GM12878 (cell line): ENCODE results near the gene NEB. TPM values are rescaled to one million over a fixed set of nuclear protein-coding genes. Genes with fewer than 3 reads are reported as not detected.

ENCODE experiments used
- ATAC-seq: fragments of 200-7000 bp; cut with Tn5 transposase; 3 replicates; pipeline ENCODE4 v1.9.1; 2020; ENCODE audit warnings: mild to moderate bottlenecking, moderate library complexity
- BruUV-seq: library from RNA; stranded (reverse); fragments of 400-500 nt; replicated peaks from 2 replicates; lab custom pipeline; 2021; lab: Mats Ljungman, UMichigan
- CTCF ChIA-PET: fragments of 300-600 bp; sonication (Branson Sonifier 250); formaldehyde crosslinking; extraction: SDS; loops from one replicate; lab custom pipeline; 2021; ENCODE audit warnings: inconsistent platforms; lab: Yijun Ruan, JAX
- POLR2A ChIA-PET: fragments of 350-600 bp; formaldehyde crosslinking; extraction: SDS; loops from one replicate; lab custom pipeline; 2021; ENCODE audit warnings: inconsistent platforms; lab: Charles Lee
- RAD21 ChIA-PET: fragments of 300-600 bp; sonication (Branson Sonifier 250); formaldehyde crosslinking; loops from one replicate; lab custom pipeline; 2023; ENCODE audit warnings: antibody characterized with exemption; ENCODE audit not compliant: unreplicated experiment; lab: Charles Lee
- SMC1A ChIA-PET: fragments of 300-600 bp; sonication (Branson Sonifier 250); formaldehyde crosslinking; loops from one replicate; lab custom pipeline; 2023; ENCODE audit not compliant: unreplicated experiment, uncharacterized antibody; lab: Charles Lee
- DNase-seq: peaks from one replicate; pipeline ENCODE4 v3.0.0-alpha.2; 2011; ENCODE audit warnings: low read depth, low spot score
- FAIRE-seq: peaks from 3 replicates; lab custom pipeline; 2011; peaks lifted over from hg19 to GRCh38; lab: Jason Lieb, UNC
- H2AFZ ChIP-seq: 2 replicates; pipeline ENCODE4 v1.6.0; 2011; ENCODE audit warnings: low read depth, low read length, control low read depth; ENCODE audit not compliant: control insufficient read depth
- H3K27ac ChIP-seq: 2 replicates; pipeline ENCODE4 v1.5.1; 2011; ENCODE audit warnings: control low read depth; ENCODE audit not compliant: control insufficient read depth, insufficient read depth
- H3K27me3 ChIP-seq, 2 experiments: replicated peaks in 1 of 2; 2 replicates each; pipeline versions ENCODE4 v1.6.0 to v1.6.1; 2011; ENCODE audit warnings: low read length in 1 of 2; ENCODE audit not compliant: control insufficient read depth in 2 of 2, insufficient read depth in 2 of 2
- H3K36me3 ChIP-seq, 2 experiments: 2 replicates each; pipeline ENCODE4 v1.5.1; 2011; ENCODE audit warnings: low read length in 1 of 2; ENCODE audit not compliant: control insufficient read depth in 2 of 2, insufficient read depth in 2 of 2
- H3K4me1 ChIP-seq: 2 replicates; pipeline ENCODE4 v1.6.1; 2011; ENCODE audit warnings: mild to moderate bottlenecking, low read length, moderate library complexity, mixed read lengths; ENCODE audit not compliant: control insufficient read depth, insufficient read depth
- H3K4me2 ChIP-seq: 2 replicates; pipeline ENCODE4 v1.6.0; 2011; ENCODE audit warnings: control low read depth; ENCODE audit not compliant: control insufficient read depth, insufficient read depth
- H3K4me3 ChIP-seq: fragments of 200-600 bp; sonication (generic); 2 replicates; pipeline ENCODE4 v1.5.1; 2016
- H3K79me2 ChIP-seq: 2 replicates; pipeline ENCODE4 v1.6.0; 2011; ENCODE audit warnings: low read length; ENCODE audit not compliant: control insufficient read depth, insufficient read depth
- H3K9ac ChIP-seq: 2 replicates; pipeline ENCODE4 v1.8.0; 2011; ENCODE audit warnings: low read length, control low read depth, mixed read lengths; ENCODE audit not compliant: control insufficient read depth, insufficient read depth
- H3K9me3 ChIP-seq: replicated peaks from 3 replicates; pipeline ENCODE4 v1.5.1; 2011; ENCODE audit warnings: mild to moderate bottlenecking, low read length; ENCODE audit not compliant: control insufficient read depth, insufficient read depth
- H4K20me1 ChIP-seq: 2 replicates; pipeline ENCODE4 v1.6.0; 2011; ENCODE audit not compliant: control insufficient read depth, insufficient read depth
- ASH2L ChIP-seq: fragments of 300-600, 200-600 bp; sonication (generic); IDR thresholded peaks from 2 replicates; pipeline ENCODE4 v1.6.1; 2017; ENCODE audit warnings: low read depth, mild to moderate bottlenecking, borderline replicate concordance
- BACH1 ChIP-seq: fragments of 450-650 bp; IDR thresholded peaks from 2 replicates; pipeline ENCODE4 v1.6.1; 2017; ENCODE audit warnings: mild to moderate bottlenecking, borderline replicate concordance
- BHLHE40 ChIP-seq, 2 experiments: fragments of 450-650 bp in 1 of 2; IDR thresholded peaks; 2 replicates each; pipeline ENCODE4 v1.6.1; 2011 to 2017; ENCODE audit warnings: low read depth in 2 of 2, borderline replicate concordance in 1 of 2, improper control_type of control experiment in 1 of 2, low read length in 1 of 2, mild to moderate bottlenecking in 1 of 2
- BRCA1 ChIP-seq: IDR thresholded peaks from 2 replicates; pipeline ENCODE4 v1.6.1; 2011; ENCODE audit warnings: low read depth, low read length, improper control_type of control experiment
- MEF2B ChIP-seq: fragments of 450-650 bp; IDR thresholded peaks from 2 replicates; pipeline ENCODE4 v1.6.1; 2018; ENCODE audit warnings: mild to moderate bottlenecking, moderate library complexity; ENCODE audit not compliant: partially characterized antibody, poor library complexity, severe bottlenecking
- MYB ChIP-seq: fragments of 150-350 bp; IDR thresholded peaks from 2 replicates; pipeline ENCODE4 v1.6.1; 2014; ENCODE audit warnings: mild to moderate bottlenecking, low read depth, low read length, borderline replicate concordance
- NFYA ChIP-seq: IDR thresholded peaks from 2 replicates; pipeline ENCODE4 v1.6.1; 2011; ENCODE audit warnings: low read depth, mild to moderate bottlenecking, low read length, improper control_type of control experiment, borderline replicate concordance
- STAT1 ChIP-seq: fragments of 450-650 bp; conservative IDR thresholded peaks from 2 replicates; pipeline ENCODE4 v1.6.1; 2014; ENCODE audit warnings: antibody characterized with exemption, mild to moderate bottlenecking
- ZNF207 ChIP-seq: fragments of 450-650 bp; IDR thresholded peaks from 2 replicates; pipeline ENCODE4 v1.6.1; 2014; ENCODE audit warnings: antibody characterized with exemption, mild to moderate bottlenecking, borderline replicate concordance
- WGBS: methylation state at CpG from one replicate; pipeline ENCODE4 v1.1.6; 2016; ENCODE audit warnings: low lambda C conversion rate; ENCODE audit not compliant: insufficient replicate concordance, insufficient coverage; ENCODE audit errors: missing lambda C conversion rate; 5-methylcytosine and 5-hydroxymethylcytosine counted together
- in situ Hi-C: fragments of 300-500 bp; cut with MboI; formaldehyde crosslinking; loops from 9 replicates; pipeline ENCODE4 v1.14.3; 2018; ENCODE audit warnings: mixed read lengths
- intact Hi-C: fragments of 100-400 bp; cut with micrococcal nuclease; formaldehyde crosslinking; loops from one replicate; pipeline ENCODE4 v1.14.2; 2022; ENCODE audit not compliant: unreplicated experiment
- polyA plus RNA-seq, 11 experiments: library from polyadenylated mRNA; depleted of rRNA in 4 of 11; unstranded in 6 of 11; stranded (reverse) in 5 of 11; fragments of >200 nt; fragmentation: Nextera tagmentation in 4 of 11; fragmentation: Illumina TruSeq in 1 of 11; extraction: Ambion mirVana in 4 of 11; extraction: Trizol in 1 of 11; gene quantifications; 1 replicate in 1 of 11; 2 replicates in 10 of 11; pipeline versions ENCODE4 v1.2.1 to v1.2.3, GENCODE V29; 2011 to 2016; ENCODE audit warnings: inconsistent platforms in 2 of 11, missing spikeins in 2 of 11, low read depth in 1 of 11
- total RNA-seq, 4 experiments: library from RNA; depleted of rRNA in 3 of 4; stranded (reverse); fragments of >200 nt in 3 of 4; fragmentation: Illumina TruSeq in 1 of 4; extraction: Trizol in 1 of 4; gene quantifications; 2 replicates each; pipeline versions ENCODE4 v1.2.1 to v1.2.3, GENCODE V29; 2013 to 2021
- TF ChIP-seq, protein P1 (sequence below): fragments of 450-650 bp; formaldehyde crosslinking; IDR thresholded peaks from 2 replicates; pipeline ENCODE4 v1.4.0; 2020; ENCODE audit warnings: mild to moderate bottlenecking, moderate library complexity
- TF ChIP-seq, protein P2 (sequence below): IDR thresholded peaks from 2 replicates; pipeline ENCODE4 v1.6.1; 2012; ENCODE audit warnings: low read depth, low read length, improper control_type of control experiment
- TF ChIP-seq, protein P3 (sequence below): fragments of 450-650 bp; IDR thresholded peaks from 2 replicates; pipeline ENCODE4 v1.6.1; 2018; ENCODE audit warnings: mild to moderate bottlenecking, low read depth, moderate library complexity; ENCODE audit not compliant: partially characterized antibody

NEB gene
- total and polyA plus RNA-seq, 10 of the 15 experiments (the other 5 are each of a cell fraction or from before 2014, with no cell fraction given), result 0.04 to 0.77 (median 0.12) TPM

DNA sequence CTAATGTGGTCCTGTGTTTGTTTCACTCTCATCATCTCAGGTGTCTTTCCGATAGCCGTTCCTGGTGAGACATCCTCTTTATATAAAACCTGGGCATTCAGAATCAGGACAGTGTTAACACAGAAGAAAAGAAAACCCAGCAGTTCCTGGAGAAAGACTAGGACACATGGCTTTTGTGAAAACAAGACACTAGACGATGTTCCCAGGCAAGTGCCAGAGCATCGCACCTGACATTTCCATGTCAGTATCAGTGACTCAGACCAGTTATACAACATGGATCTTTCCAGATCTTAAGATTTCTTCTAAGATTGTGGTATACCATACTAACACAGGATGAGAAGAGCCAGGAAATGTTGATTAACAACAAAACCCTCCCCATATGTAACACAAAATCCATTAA, 228.1 kb downstream of the NEB start (continued):
- TF ChIP-seq, protein P1, sequence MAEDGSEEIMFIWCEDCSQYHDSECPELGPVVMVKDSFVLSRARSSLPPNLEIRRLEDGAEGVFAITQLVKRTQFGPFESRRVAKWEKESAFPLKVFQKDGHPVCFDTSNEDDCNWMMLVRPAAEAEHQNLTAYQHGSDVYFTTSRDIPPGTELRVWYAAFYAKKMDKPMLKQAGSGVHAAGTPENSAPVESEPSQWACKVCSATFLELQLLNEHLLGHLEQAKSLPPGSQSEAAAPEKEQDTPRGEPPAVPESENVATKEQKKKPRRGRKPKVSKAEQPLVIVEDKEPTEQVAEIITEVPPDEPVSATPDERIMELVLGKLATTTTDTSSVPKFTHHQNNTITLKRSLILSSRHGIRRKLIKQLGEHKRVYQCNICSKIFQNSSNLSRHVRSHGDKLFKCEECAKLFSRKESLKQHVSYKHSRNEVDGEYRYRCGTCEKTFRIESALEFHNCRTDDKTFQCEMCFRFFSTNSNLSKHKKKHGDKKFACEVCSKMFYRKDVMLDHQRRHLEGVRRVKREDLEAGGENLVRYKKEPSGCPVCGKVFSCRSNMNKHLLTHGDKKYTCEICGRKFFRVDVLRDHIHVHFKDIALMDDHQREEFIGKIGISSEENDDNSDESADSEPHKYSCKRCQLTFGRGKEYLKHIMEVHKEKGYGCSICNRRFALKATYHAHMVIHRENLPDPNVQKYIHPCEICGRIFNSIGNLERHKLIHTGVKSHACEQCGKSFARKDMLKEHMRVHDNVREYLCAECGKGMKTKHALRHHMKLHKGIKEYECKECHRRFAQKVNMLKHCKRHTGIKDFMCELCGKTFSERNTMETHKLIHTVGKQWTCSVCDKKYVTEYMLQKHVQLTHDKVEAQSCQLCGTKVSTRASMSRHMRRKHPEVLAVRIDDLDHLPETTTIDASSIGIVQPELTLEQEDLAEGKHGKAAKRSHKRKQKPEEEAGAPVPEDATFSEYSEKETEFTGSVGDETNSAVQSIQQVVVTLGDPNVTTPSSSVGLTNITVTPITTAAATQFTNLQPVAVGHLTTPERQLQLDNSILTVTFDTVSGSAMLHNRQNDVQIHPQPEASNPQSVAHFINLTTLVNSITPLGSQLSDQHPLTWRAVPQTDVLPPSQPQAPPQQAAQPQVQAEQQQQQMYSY (CRISPR knock-in tag), result no peak
- no peak for TF ChIP-seq MYB
- TF ChIP-seq, protein P2, sequence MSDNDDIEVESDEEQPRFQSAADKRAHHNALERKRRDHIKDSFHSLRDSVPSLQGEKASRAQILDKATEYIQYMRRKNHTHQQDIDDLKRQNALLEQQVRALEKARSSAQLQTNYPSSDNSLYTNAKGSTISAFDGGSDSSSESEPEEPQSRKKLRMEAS, result no peak
- no peak for TF ChIP-seq BHLHE40 (IDR thresholded peaks at IDR 0.05; ENCODE audit: borderline replicate concordance in 1 of 2, low read depth in 2 of 2, low read length in 1 of 2)
- no peak for TF ChIP-seq BRCA1
- TF ChIP-seq ZNF207, result no peak
- TF ChIP-seq, all 136 proteins: peak for 0

DNA sequence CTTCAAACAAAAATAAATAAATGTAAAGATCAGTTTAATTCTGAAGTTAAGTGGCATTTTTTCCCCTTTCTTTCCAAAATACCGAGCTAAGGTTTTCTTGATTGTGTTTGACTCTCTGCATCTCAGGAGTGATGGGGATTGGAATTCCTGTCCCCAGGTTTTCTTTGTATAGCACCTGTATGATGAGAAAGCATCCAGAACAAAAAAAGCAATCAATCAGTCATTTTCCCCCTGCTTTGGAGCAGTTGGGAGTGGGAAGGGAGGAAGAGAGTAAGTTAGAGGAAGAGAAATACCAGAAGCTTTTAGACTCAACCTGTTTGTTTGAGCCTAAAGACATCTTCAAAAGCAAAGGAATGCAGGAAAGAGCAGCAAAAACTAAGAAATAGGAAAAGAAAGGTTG, 236.1 kb downstream of the NEB start:
- SMC1A ChIA-PET, result interaction anchor here (0.6 kb wide), 1 partner anchor 1033 kb away, joined by 3 read pairs; no protein-coding TSS in a partner anchor
- no peak overlapping the region for H3K4me3 ChIP-seq
- RAD21 ChIA-PET, result no interaction called here
- H3K4me2 ChIP-seq, result no peak overlapping the region
- no peaks in the 10 kb centered on the region for H3K4me1 ChIP-seq
- intact Hi-C loops (no loop called here), in situ Hi-C loops (no loop called here)
- DNase-seq, result no peak
- no peak overlapping the region for H2AFZ ChIP-seq
- no peaks in the 10 kb centered on the region for H4K20me1 ChIP-seq
- H3K27ac ChIP-seq, result no peak overlapping the region
- no peaks in the 10 kb centered on the region for H3K79me2 ChIP-seq
- FAIRE-seq, result no peak
- BruUV-seq, result no TSS peak
- WGBS, result 94% methylated on average over 1 of the region's 1 CpG
- no peaks in the 10 kb centered on the region for H3K9me3 ChIP-seq
- no peak for ATAC-seq
- H3K27me3 ChIP-seq, result no peaks in the 10 kb centered on the region
- CTCF ChIA-PET, result no interaction called here
- POLR2A ChIA-PET, result no interaction called here
- H3K36me3 ChIP-seq, result no peaks in the 10 kb centered on the region
- no peak overlapping the region for H3K9ac ChIP-seq
- TF ChIP-seq, protein P3, sequence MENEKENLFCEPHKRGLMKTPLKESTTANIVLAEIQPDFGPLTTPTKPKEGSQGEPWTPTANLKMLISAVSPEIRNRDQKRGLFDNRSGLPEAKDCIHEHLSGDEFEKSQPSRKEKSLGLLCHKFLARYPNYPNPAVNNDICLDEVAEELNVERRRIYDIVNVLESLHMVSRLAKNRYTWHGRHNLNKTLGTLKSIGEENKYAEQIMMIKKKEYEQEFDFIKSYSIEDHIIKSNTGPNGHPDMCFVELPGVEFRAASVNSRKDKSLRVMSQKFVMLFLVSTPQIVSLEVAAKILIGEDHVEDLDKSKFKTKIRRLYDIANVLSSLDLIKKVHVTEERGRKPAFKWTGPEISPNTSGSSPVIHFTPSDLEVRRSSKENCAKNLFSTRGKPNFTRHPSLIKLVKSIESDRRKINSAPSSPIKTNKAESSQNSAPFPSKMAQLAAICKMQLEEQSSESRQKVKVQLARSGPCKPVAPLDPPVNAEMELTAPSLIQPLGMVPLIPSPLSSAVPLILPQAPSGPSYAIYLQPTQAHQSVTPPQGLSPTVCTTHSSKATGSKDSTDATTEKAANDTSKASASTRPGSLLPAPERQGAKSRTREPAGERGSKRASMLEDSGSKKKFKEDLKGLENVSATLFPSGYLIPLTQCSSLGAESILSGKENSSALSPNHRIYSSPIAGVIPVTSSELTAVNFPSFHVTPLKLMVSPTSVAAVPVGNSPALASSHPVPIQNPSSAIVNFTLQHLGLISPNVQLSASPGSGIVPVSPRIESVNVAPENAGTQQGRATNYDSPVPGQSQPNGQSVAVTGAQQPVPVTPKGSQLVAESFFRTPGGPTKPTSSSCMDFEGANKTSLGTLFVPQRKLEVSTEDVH, result no peak
- TF ChIP-seq ASH2L (no peak), MEF2B (no peak), NFYA (no peak), BACH1 (no peak), STAT1 (no peak)
